Measurements from ENCODE around the gene CACNA1I. TPM values are rescaled to one million over a fixed set of nuclear protein-coding genes. Genes with fewer than 3 reads are reported as not detected.

Gene CACNA1I
- total RNA-seq, 1 donor from 2014 or later = 0.11 TPM

- Histone ChIP-seq H3K36me3 (ENCODE audit: insufficient read depth, low read length) (no peaks in the 10 kb centered on the region), H2AFZ (ENCODE audit: low read depth, low read length) (no peak overlapping the region), H3K27ac (ENCODE audit: low read depth, low read length) (no peak overlapping the region), H3K79me2 (ENCODE audit: insufficient read depth, low read length) (no peaks in the 10 kb centered on the region), H3K27me3 (ENCODE audit: insufficient read depth, low read length) (peaks cover 23% of the 10 kb centered on the region), H3K4me3 (ENCODE audit: insufficient read depth, low read depth, low read length) (no peak overlapping the region), H3K4me2 (ENCODE audit: low read length) (no peak overlapping the region), H3K4me1 (ENCODE audit: insufficient read depth, low read length) (no peaks in the 10 kb centered on the region), H4K20me1 (ENCODE audit: insufficient read depth, low read length) (no peaks in the 10 kb centered on the region), H3K9ac (ENCODE audit: low read length) (no peak overlapping the region), H3K9me3 (ENCODE audit: insufficient read depth, low read depth, low read length) (peaks cover 4% of the 10 kb centered on the region)
- Mint-ChIP-seq H3K4me1 (ENCODE audit: low read depth, unreplicated experiment) (no peaks in the 10 kb centered on the region), H3K27ac (ENCODE audit: unreplicated experiment) (no peak overlapping the region), H3K36me3 (ENCODE audit: low read depth, unreplicated experiment) (no peaks in the 10 kb centered on the region), H3K4me3 (ENCODE audit: unreplicated experiment) (no peak overlapping the region), H3K9me3 (ENCODE audit: unreplicated experiment) (no peaks in the 10 kb centered on the region), H3K27me3 (ENCODE audit: low read depth, unreplicated experiment) (peaks cover 65% of the 10 kb centered on the region)
- TF ChIP-seq EZH2 (IDR thresholded peaks at IDR 0.05; ENCODE audit: insufficient read depth, low read length) (no peak), CTCF (IDR thresholded peaks at IDR 0.05; ENCODE audit: insufficient read depth, low read depth, low read length) (no peak)
- no peak for DNase-seq (ENCODE audit: low read depth)
- no peak for FAIRE-seq
Observed at GRCh38 chr22:39627865-39628562, 57.5 kb downstream of the CACNA1I start.

- FAIRE-seq (no peak), DNase-seq (ENCODE audit: low read depth) (no peak)
- H3K27ac ChIP-seq (ENCODE audit: low read depth, low read length) = no peak overlapping the region
- no peak overlapping the region for H3K9ac ChIP-seq (ENCODE audit: low read length)
- H3K27me3 ChIP-seq (ENCODE audit: insufficient read depth, low read length) = peaks cover 18% of the 10 kb centered on the region
- Mint-ChIP-seq H3K4me1 (ENCODE audit: low read depth, unreplicated experiment) (no peaks in the 10 kb centered on the region), H3K27ac (ENCODE audit: unreplicated experiment) (no peak overlapping the region), H3K27me3 (ENCODE audit: low read depth, unreplicated experiment) (peaks cover 71% of the 10 kb centered on the region), H3K4me3 (ENCODE audit: unreplicated experiment) (no peak overlapping the region), H3K36me3 (ENCODE audit: low read depth, unreplicated experiment) (no peaks in the 10 kb centered on the region), H3K9me3 (ENCODE audit: unreplicated experiment) (no peaks in the 10 kb centered on the region)
- H3K9me3 ChIP-seq (ENCODE audit: insufficient read depth, low read depth, low read length) = peaks cover 2% of the 10 kb centered on the region
- no peak overlapping the region for H3K4me2 ChIP-seq (ENCODE audit: low read length)
- TF ChIP-seq EZH2 (IDR thresholded peaks at IDR 0.05; ENCODE audit: insufficient read depth, low read length) (no peak), CTCF (IDR thresholded peaks at IDR 0.05; ENCODE audit: insufficient read depth, low read depth, low read length) (no peak)
- H2AFZ ChIP-seq (ENCODE audit: low read depth, low read length) = no peak overlapping the region
- no peaks in the 10 kb centered on the region for H3K79me2 ChIP-seq (ENCODE audit: insufficient read depth, low read length)
- no peaks in the 10 kb centered on the region for H3K36me3 ChIP-seq (ENCODE audit: insufficient read depth, low read length)
- no peaks in the 10 kb centered on the region for H4K20me1 ChIP-seq (ENCODE audit: insufficient read depth, low read length)
- H3K4me3 ChIP-seq (ENCODE audit: insufficient read depth, low read depth, low read length) = no peak overlapping the region
- H3K4me1 ChIP-seq (ENCODE audit: insufficient read depth, low read length) = no peaks in the 10 kb centered on the region
Observed at GRCh38 chr22:39628563-39629080, 58.1 kb downstream of the CACNA1I start.

- peaks cover under 1% of the 10 kb centered on the region for H3K4me1 Mint-ChIP-seq (ENCODE audit: low read depth, unreplicated experiment)
- no peak overlapping the region for H3K27ac ChIP-seq (ENCODE audit: low read depth, low read length)
- no peak overlapping the region for H3K9ac ChIP-seq (ENCODE audit: low read length)
- no peaks in the 10 kb centered on the region for H4K20me1 ChIP-seq (ENCODE audit: insufficient read depth, low read length)
- TF ChIP-seq CTCF (IDR thresholded peaks at IDR 0.05; ENCODE audit: insufficient read depth, low read depth, low read length) (no peak), EZH2 (IDR thresholded peaks at IDR 0.05; ENCODE audit: insufficient read depth, low read length) (no peak)
- peaks cover 7% of the 10 kb centered on the region for H3K4me1 ChIP-seq (ENCODE audit: insufficient read depth, low read length)
- no peak overlapping the region for H3K4me3 ChIP-seq (ENCODE audit: insufficient read depth, low read depth, low read length)
- H2AFZ ChIP-seq (ENCODE audit: low read depth, low read length) = no peak overlapping the region
- no peaks in the 10 kb centered on the region for H3K9me3 ChIP-seq (ENCODE audit: insufficient read depth, low read depth, low read length)
- H3K36me3 ChIP-seq (ENCODE audit: insufficient read depth, low read length) = no peaks in the 10 kb centered on the region
- no peaks in the 10 kb centered on the region for H3K36me3 Mint-ChIP-seq (ENCODE audit: low read depth, unreplicated experiment)
- DNase-seq (ENCODE audit: low read depth) (no peak), FAIRE-seq (no peak)
- no peak overlapping the region for H3K4me2 ChIP-seq (ENCODE audit: low read length)
- H3K27me3 Mint-ChIP-seq (ENCODE audit: low read depth, unreplicated experiment) = peaks cover 67% of the 10 kb centered on the region
- no peaks in the 10 kb centered on the region for H3K79me2 ChIP-seq (ENCODE audit: insufficient read depth, low read length)
- H3K27me3 ChIP-seq (ENCODE audit: insufficient read depth, low read length) = peaks cover 10% of the 10 kb centered on the region
- H3K27ac Mint-ChIP-seq (ENCODE audit: unreplicated experiment) = no peak overlapping the region
- no peaks in the 10 kb centered on the region for H3K9me3 Mint-ChIP-seq (ENCODE audit: unreplicated experiment)
- no peak overlapping the region for H3K4me3 Mint-ChIP-seq (ENCODE audit: unreplicated experiment)
Observed at GRCh38 chr22:39629851-39630250, 59.3 kb downstream of the CACNA1I start.

All from astrocyte (in vitro differentiated cells and primary cell).